ENCODE results near the gene TLX2.

Gene TLX2

DNA sequence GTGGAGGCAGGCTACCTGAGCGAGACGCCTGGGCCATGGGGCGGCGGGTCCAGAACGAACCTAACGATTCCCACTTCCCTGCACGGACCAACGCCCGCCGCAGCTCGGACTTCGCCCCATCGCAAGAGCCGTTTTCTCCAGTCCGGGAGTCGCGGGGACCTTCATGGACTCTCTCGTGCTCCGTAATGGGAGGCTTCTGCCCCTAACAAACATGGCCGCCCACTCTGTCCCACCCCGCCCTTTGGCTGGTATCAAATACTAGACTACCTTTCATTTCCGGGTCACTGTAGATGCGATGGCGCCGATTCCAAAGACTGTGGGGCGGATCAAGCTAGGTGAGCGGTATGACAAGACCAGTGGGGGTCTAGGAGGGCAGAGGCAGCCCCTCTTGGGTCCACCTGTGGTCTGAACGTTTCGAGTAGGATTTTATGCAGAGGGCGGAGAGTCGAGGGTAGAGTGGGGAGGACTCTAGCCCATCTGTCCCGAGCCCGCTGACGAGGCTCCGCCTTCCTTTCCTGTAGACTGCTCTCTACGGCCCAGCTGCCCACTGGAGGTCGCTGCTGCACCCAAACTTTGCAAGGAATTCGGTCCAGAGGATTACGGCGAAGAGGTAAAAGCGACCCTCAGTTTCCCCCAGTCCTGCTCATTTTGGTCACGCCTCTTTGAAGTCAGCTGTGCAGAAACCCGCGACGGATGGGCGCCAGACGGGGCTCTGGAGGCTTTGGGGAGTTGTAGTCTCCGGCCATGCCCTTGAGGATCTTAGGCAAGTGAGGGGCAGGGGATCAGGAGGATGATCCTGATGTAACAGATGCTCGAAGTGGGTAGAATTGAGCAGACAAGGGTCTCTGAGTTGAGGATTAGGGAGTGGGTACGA is 31.2 kb upstream of the TLX2 start, which contains the start of the genes CCDC142 and TTC31 (continued):
- TF ChIP-seq SP7 (tag by site-specific recombination; IDR thresholded peaks at IDR 0.05) (0 out of 2 replicates have a peak, but pooled peaks have one; percentile 35), SP3 (tag by site-specific recombination; IDR thresholded peaks at IDR 0.05) (peak; percentile 95), ZNF184 (tag by site-specific recombination; IDR thresholded peaks at IDR 0.05) (no peak), ZNF138 (tag by site-specific recombination; IDR thresholded peaks at IDR 0.05; ENCODE audit: borderline replicate concordance) (no peak), ZNF654 (tag by site-specific recombination; IDR thresholded peaks at IDR 0.05; ENCODE audit: low read depth) (peak; percentile 71), SCRT2 (tag by site-specific recombination; IDR thresholded peaks at IDR 0.05) (no peak), ZNF24 (tag by site-specific recombination; IDR thresholded peaks at IDR 0.05) (no peak; the same call in 1 of the 2 replicates), SETDB1 (IDR thresholded peaks at IDR 0.05; ENCODE audit: insufficient read length, low read length) (no peak), ZNF623 (tag by site-specific recombination; IDR thresholded peaks at IDR 0.05) (no peak), KLF8 (tag by site-specific recombination; IDR thresholded peaks at IDR 0.05) (peak; percentile 94), ZNF600 (tag by site-specific recombination; IDR thresholded peaks at IDR 0.05) (peak; percentile 67; the same call in 1 of the 2 replicates), ZNF624 (tag by site-specific recombination; IDR thresholded peaks at IDR 0.05) (no peak), ZNF223 (tag by site-specific recombination; IDR thresholded peaks at IDR 0.05) (no peak), KLF10 (tag by site-specific recombination; IDR thresholded peaks at IDR 0.05) (no peak; the same call in 1 of the 2 replicates), ZNF837 (tag by site-specific recombination; IDR thresholded peaks at IDR 0.05) (no peak), ZNF791 (tag by site-specific recombination; IDR thresholded peaks at IDR 0.05) (no peak), ZNF366 (tag by site-specific recombination; conservative IDR thresholded peaks at IDR 0.05) (no peak), ZNF558 (tag by site-specific recombination; IDR thresholded peaks at IDR 0.05) (no peak), ZNF214 (tag by site-specific recombination; IDR thresholded peaks at IDR 0.05; ENCODE audit: borderline replicate concordance) (no peak), ZBTB17 (tag by site-specific recombination; IDR thresholded peaks at IDR 0.05) (peak; percentile 97), ZNF19 (tag by site-specific recombination; IDR thresholded peaks at IDR 0.05; ENCODE audit: low read depth) (no peak), ZNF677 (tag by site-specific recombination; IDR thresholded peaks at IDR 0.05) (no peak), ZNF548 (tag by site-specific recombination; IDR thresholded peaks at IDR 0.05) (no peak), ZNF521 (tag by site-specific recombination; IDR thresholded peaks at IDR 0.05) (no peak)
- TF ChIP-seq, protein P1, sequence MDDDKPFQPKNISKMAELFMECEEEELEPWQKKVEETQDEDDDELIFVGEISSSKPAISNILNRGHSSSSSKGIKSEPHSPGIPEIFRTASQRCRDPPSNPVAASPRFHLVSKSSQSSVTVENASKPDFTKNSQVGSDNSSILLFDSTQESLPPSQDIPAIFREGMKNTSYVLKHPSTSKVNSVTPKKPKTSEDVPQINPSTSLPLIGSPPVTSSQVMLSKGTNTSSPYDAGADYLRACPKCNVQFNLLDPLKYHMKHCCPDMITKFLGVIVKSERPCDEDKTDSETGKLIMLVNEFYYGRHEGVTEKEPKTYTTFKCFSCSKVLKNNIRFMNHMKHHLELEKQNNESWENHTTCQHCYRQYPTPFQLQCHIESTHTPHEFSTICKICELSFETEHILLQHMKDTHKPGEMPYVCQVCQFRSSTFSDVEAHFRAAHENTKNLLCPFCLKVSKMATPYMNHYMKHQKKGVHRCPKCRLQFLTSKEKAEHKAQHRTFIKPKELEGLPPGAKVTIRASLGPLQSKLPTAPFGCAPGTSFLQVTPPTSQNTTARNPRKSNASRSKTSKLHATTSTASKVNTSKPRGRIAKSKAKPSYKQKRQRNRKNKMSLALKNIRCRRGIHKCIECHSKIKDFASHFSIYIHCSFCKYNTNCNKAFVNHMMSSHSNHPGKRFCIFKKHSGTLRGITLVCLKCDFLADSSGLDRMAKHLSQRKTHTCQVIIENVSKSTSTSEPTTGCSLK (tag by site-specific recombination; IDR thresholded peaks at IDR 0.05): no peak
- TF ChIP-seq, protein P2, sequence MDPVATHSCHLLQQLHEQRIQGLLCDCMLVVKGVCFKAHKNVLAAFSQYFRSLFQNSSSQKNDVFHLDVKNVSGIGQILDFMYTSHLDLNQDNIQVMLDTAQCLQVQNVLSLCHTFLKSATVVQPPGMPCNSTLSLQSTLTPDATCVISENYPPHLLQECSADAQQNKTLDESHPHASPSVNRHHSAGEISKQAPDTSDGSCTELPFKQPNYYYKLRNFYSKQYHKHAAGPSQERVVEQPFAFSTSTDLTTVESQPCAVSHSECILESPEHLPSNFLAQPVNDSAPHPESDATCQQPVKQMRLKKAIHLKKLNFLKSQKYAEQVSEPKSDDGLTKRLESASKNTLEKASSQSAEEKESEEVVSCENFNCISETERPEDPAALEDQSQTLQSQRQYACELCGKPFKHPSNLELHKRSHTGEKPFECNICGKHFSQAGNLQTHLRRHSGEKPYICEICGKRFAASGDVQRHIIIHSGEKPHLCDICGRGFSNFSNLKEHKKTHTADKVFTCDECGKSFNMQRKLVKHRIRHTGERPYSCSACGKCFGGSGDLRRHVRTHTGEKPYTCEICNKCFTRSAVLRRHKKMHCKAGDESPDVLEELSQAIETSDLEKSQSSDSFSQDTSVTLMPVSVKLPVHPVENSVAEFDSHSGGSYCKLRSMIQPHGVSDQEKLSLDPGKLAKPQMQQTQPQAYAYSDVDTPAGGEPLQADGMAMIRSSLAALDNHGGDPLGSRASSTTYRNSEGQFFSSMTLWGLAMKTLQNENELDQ (tag by site-specific recombination; IDR thresholded peaks at IDR 0.05; ENCODE audit: low read depth): no peak
- TF ChIP-seq, protein P3, sequence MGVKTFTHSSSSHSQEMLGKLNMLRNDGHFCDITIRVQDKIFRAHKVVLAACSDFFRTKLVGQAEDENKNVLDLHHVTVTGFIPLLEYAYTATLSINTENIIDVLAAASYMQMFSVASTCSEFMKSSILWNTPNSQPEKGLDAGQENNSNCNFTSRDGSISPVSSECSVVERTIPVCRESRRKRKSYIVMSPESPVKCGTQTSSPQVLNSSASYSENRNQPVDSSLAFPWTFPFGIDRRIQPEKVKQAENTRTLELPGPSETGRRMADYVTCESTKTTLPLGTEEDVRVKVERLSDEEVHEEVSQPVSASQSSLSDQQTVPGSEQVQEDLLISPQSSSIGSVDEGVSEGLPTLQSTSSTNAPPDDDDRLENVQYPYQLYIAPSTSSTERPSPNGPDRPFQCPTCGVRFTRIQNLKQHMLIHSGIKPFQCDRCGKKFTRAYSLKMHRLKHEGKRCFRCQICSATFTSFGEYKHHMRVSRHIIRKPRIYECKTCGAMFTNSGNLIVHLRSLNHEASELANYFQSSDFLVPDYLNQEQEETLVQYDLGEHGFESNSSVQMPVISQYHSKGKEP (tag by site-specific recombination; IDR thresholded peaks at IDR 0.05): no peak
- TF ChIP-seq, protein P4, sequence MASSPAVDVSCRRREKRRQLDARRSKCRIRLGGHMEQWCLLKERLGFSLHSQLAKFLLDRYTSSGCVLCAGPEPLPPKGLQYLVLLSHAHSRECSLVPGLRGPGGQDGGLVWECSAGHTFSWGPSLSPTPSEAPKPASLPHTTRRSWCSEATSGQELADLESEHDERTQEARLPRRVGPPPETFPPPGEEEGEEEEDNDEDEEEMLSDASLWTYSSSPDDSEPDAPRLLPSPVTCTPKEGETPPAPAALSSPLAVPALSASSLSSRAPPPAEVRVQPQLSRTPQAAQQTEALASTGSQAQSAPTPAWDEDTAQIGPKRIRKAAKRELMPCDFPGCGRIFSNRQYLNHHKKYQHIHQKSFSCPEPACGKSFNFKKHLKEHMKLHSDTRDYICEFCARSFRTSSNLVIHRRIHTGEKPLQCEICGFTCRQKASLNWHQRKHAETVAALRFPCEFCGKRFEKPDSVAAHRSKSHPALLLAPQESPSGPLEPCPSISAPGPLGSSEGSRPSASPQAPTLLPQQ (tag by site-specific recombination; IDR thresholded peaks at IDR 0.05): peak; percentile 40; the same call in 1 of the 2 replicates
- TF ChIP-seq, protein P5, sequence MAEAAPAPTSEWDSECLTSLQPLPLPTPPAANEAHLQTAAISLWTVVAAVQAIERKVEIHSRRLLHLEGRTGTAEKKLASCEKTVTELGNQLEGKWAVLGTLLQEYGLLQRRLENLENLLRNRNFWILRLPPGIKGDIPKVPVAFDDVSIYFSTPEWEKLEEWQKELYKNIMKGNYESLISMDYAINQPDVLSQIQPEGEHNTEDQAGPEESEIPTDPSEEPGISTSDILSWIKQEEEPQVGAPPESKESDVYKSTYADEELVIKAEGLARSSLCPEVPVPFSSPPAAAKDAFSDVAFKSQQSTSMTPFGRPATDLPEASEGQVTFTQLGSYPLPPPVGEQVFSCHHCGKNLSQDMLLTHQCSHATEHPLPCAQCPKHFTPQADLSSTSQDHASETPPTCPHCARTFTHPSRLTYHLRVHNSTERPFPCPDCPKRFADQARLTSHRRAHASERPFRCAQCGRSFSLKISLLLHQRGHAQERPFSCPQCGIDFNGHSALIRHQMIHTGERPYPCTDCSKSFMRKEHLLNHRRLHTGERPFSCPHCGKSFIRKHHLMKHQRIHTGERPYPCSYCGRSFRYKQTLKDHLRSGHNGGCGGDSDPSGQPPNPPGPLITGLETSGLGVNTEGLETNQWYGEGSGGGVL (tag by site-specific recombination; IDR thresholded peaks at IDR 0.05): no peak
- TF ChIP-seq, protein P6, sequence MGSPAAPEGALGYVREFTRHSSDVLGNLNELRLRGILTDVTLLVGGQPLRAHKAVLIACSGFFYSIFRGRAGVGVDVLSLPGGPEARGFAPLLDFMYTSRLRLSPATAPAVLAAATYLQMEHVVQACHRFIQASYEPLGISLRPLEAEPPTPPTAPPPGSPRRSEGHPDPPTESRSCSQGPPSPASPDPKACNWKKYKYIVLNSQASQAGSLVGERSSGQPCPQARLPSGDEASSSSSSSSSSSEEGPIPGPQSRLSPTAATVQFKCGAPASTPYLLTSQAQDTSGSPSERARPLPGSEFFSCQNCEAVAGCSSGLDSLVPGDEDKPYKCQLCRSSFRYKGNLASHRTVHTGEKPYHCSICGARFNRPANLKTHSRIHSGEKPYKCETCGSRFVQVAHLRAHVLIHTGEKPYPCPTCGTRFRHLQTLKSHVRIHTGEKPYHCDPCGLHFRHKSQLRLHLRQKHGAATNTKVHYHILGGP (tag by site-specific recombination; IDR thresholded peaks at IDR 0.05): no peak

Measured in HEK293 (cell line).